ENCODE results near the gene DSG4. TPM values are rescaled to one million over a fixed set of nuclear protein-coding genes. Genes with fewer than 3 reads are reported as not detected.

The DSG4 gene
- total RNA-seq, 3 donors from 2014 or later: not detected

DNA sequence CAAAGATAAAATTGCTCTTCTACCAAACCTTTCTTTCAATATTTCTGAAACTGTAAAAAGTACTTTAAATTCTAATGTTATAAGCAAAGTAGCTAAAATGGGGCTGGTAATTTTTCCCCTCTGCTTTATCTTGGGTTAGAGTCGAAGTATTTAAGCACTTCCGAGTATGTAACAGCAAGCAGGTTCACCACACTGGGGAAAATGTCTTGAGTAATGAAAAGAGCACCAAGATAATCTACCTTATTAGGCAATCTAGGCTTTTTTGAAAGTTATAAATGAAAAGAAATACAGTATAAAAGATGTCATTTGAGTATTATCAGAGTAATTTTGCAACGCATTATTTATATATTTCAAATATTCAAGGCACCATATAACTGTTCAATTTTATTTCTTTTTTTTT lies 70.3 kb downstream of the DSG4 start:
- no peak for ATAC-seq
- no peak for DNase-seq
- no peak overlapping the region for H3K4me3 Mint-ChIP-seq
- no peaks in the 10 kb centered on the region for H3K27me3 Mint-ChIP-seq (ENCODE audit: low read depth)
- H3K36me3 Mint-ChIP-seq (ENCODE audit: insufficient read depth): no peaks in the 10 kb centered on the region
- H3K9me3 Mint-ChIP-seq: no peaks in the 10 kb centered on the region
- no peaks in the 10 kb centered on the region for H3K4me1 Mint-ChIP-seq (ENCODE audit: low read depth)

DNA sequence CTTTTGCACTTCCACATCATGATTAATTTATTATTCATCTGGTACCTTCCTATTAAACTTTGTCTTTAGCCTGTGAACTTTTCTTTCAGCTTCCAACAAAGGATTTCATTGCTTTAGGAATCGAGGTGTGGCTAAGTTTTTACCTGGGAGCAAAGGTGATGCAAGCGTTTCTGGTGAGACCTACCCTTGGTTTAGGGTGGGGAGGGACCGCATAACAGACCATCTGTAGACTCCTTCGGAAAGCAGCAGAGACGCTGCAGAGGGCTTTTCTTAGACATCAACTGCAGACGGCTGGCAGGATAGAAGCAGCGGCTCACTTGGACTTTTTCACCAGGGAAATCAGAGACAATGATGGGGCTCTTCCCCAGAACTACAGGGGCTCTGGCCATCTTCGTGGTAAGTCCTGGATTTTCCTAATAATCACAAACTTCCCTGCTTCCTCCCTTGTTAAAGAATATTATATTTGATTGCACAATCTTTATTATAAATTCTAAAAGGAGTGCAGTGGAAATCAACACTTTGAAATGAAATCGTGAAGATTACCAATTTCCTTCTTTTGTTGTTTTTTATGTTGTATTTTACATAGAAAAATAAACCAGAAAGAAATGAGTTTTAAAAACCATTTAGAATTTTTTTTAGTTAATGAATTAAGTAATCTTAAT lies 71.1 kb downstream of the DSG4 start, which contains the start of gene DSG3:
TSS of gene DSG3 (plus strand) at position 212 of the 662 bp plus-strand sequence. CDS start at position 349, 137 bp downstream.
- ATAC-seq (no peak), DNase-seq (no peak)
- no peaks in the 10 kb centered on the region for H3K36me3 Mint-ChIP-seq (ENCODE audit: insufficient read depth)
- no peak within 1 kb of the TSS for H3K4me3 Mint-ChIP-seq
- no peaks in the 10 kb centered on the region for H3K9me3 Mint-ChIP-seq
- no peaks in the 10 kb centered on the region for H3K27me3 Mint-ChIP-seq (ENCODE audit: low read depth)
- H3K4me1 Mint-ChIP-seq (ENCODE audit: low read depth): no peaks in the 10 kb centered on the region

- ATAC-seq (no peak), DNase-seq (no peak)
- no peaks in the 10 kb centered on the region for H3K36me3 Mint-ChIP-seq (ENCODE audit: insufficient read depth)
- no peaks in the 10 kb centered on the region for H3K27me3 Mint-ChIP-seq (ENCODE audit: low read depth)
- H3K4me3 Mint-ChIP-seq: no peak overlapping the region
- H3K9me3 Mint-ChIP-seq: no peaks in the 10 kb centered on the region
- no peaks in the 10 kb centered on the region for H3K4me1 Mint-ChIP-seq (ENCODE audit: low read depth)
Measured at GRCh38 chr18:31450409-31450808, 73.8 kb downstream of the DSG4 start.

GRCh38 chr18:31451625-31452024 lies 75.0 kb downstream of the DSG4 start:
- Mint-ChIP-seq H3K9me3 (no peaks in the 10 kb centered on the region), H3K4me1 (ENCODE audit: low read depth) (no peaks in the 10 kb centered on the region), H3K4me3 (no peak overlapping the region), H3K27me3 (ENCODE audit: low read depth) (no peaks in the 10 kb centered on the region), H3K36me3 (ENCODE audit: insufficient read depth) (no peaks in the 10 kb centered on the region)
- DNase-seq (no peak), ATAC-seq (no peak)

DNA sequence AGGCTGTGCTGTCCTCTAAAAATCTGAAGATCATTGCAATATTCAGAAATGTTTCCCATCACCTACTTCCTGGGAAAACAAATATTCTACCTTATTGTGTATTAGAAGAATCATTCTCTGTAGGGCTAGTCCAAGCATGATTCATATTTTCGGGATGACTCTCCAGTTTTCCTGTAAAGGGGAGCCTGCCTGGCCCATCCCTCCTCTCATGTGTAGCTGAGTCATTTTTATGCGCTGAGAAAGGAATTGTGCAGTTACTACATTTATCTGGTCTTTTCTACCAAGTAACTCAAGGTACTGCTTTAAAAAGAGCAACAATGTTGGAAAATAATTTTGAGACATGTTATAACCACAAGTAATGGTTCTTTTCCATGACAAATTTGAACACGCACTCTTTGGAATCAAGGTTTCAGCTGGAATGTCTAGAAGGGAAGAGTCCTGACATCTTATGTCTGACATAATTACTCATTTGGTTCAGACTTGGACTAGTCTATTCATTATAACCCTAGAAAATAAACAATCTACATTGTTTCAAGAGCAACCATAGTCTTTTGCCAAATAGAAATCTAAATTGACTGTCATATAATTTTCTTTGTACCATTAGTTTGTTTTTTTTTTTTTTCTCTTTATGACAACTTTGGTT lies 77.6 kb downstream of the DSG4 start:
- Mint-ChIP-seq H3K9me3 (no peaks in the 10 kb centered on the region), H3K4me1 (ENCODE audit: low read depth) (no peaks in the 10 kb centered on the region), H3K4me3 (no peak overlapping the region), H3K27me3 (ENCODE audit: low read depth) (no peaks in the 10 kb centered on the region), H3K36me3 (ENCODE audit: insufficient read depth) (no peaks in the 10 kb centered on the region)
- DNase-seq: no peak
- no peak for ATAC-seq

Other genes with a start within 250 kb of the DSG4 start
- gene DSC1, start 213.9 kb upstream of the DSG4 start, total RNA-seq: not detected
- not detected for gene DSG1, start 58.6 kb upstream of the DSG4 start, total RNA-seq
- not detected for gene DSG3, start 71.0 kb downstream of the DSG4 start, total RNA-seq
- under 1 TPM; 0.24 to 0.33 (median 0.27) TPM for gene DSG2, start 121.4 kb downstream of the DSG4 start, total RNA-seq
- gene TTR, start 215.1 kb downstream of the DSG4 start, total RNA-seq: 1 to 10 TPM in 1 of 3 donors, under 1 TPM in 2; 0.30 to 1.1 (median 0.56) TPM

Measured in activated T-cell treated with anti-CD3 and anti-CD28 coated beads, Interleukin-2, amount 50 U/mL, for 4 hours (primary cell).